Measurements from ENCODE around the gene MECP2.

MECP2 gene

DNA sequence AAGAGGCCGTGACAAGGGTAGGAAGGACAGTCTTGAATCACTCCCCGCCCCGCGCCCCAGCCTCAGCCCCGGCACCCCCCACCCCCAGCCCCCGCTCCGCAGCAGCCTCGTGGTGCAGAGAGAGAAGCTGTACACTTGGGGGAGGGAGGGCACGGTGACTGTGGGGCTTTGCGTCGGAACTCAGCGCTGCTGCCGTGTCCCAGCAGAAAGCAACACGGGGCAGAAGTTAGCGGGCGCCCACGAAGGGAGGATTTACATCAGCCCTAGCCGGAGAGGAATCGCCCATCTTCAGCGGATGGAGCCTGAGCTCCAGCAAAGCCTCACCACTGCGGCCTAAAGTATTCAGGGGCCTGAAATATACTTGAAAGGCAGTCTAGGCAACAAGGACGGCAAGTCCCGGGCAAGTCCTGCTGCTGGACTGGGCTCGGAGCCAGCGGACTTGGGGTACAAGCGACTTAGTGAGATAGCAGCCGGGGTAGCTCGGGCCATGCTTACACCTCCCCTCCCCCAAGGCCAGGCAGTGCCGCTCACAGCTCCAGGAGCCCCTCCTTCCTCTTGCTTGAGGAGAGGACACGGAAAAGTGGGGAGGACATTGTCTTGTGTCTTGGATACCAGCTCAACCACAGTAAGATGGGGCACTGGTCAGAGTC is 28.0 kb upstream of the MECP2 start:
- no peak overlapping the region for H3K27ac ChIP-seq (replicated peaks)
- H3K27me3 ChIP-seq (ENCODE audit: insufficient read depth, poor library complexity, severe bottlenecking), result no peaks in the 10 kb centered on the region
- TF ChIP-seq GABPA (IDR thresholded peaks at IDR 0.05; ENCODE audit: low read depth) (no peak), SPI1 (IDR thresholded peaks at IDR 0.05; ENCODE audit: borderline replicate concordance, low read depth) (no peak), POLR2AphosphoS5 (IDR thresholded peaks at IDR 0.05; ENCODE audit: low read depth) (no peak)
- TF ChIP-seq, protein P1, sequence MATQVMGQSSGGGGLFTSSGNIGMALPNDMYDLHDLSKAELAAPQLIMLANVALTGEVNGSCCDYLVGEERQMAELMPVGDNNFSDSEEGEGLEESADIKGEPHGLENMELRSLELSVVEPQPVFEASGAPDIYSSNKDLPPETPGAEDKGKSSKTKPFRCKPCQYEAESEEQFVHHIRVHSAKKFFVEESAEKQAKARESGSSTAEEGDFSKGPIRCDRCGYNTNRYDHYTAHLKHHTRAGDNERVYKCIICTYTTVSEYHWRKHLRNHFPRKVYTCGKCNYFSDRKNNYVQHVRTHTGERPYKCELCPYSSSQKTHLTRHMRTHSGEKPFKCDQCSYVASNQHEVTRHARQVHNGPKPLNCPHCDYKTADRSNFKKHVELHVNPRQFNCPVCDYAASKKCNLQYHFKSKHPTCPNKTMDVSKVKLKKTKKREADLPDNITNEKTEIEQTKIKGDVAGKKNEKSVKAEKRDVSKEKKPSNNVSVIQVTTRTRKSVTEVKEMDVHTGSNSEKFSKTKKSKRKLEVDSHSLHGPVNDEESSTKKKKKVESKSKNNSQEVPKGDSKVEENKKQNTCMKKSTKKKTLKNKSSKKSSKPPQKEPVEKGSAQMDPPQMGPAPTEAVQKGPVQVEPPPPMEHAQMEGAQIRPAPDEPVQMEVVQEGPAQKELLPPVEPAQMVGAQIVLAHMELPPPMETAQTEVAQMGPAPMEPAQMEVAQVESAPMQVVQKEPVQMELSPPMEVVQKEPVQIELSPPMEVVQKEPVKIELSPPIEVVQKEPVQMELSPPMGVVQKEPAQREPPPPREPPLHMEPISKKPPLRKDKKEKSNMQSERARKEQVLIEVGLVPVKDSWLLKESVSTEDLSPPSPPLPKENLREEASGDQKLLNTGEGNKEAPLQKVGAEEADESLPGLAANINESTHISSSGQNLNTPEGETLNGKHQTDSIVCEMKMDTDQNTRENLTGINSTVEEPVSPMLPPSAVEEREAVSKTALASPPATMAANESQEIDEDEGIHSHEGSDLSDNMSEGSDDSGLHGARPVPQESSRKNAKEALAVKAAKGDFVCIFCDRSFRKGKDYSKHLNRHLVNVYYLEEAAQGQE (IDR thresholded peaks at IDR 0.05; ENCODE audit: insufficient replicate concordance, low read depth), result no peak
- TF ChIP-seq, protein P2, sequence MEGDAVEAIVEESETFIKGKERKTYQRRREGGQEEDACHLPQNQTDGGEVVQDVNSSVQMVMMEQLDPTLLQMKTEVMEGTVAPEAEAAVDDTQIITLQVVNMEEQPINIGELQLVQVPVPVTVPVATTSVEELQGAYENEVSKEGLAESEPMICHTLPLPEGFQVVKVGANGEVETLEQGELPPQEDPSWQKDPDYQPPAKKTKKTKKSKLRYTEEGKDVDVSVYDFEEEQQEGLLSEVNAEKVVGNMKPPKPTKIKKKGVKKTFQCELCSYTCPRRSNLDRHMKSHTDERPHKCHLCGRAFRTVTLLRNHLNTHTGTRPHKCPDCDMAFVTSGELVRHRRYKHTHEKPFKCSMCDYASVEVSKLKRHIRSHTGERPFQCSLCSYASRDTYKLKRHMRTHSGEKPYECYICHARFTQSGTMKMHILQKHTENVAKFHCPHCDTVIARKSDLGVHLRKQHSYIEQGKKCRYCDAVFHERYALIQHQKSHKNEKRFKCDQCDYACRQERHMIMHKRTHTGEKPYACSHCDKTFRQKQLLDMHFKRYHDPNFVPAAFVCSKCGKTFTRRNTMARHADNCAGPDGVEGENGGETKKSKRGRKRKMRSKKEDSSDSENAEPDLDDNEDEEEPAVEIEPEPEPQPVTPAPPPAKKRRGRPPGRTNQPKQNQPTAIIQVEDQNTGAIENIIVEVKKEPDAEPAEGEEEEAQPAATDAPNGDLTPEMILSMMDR (IDR thresholded peaks at IDR 0.05; ENCODE audit: insufficient read depth, low read length), result no peak
- H3K4me3 ChIP-seq (replicated peaks; ENCODE audit: insufficient read depth, low read length), result no peak overlapping the region
- no peak for DNase-seq (ENCODE audit: low read depth in 1 of 2, low spot score in 1 of 2)

DNA sequence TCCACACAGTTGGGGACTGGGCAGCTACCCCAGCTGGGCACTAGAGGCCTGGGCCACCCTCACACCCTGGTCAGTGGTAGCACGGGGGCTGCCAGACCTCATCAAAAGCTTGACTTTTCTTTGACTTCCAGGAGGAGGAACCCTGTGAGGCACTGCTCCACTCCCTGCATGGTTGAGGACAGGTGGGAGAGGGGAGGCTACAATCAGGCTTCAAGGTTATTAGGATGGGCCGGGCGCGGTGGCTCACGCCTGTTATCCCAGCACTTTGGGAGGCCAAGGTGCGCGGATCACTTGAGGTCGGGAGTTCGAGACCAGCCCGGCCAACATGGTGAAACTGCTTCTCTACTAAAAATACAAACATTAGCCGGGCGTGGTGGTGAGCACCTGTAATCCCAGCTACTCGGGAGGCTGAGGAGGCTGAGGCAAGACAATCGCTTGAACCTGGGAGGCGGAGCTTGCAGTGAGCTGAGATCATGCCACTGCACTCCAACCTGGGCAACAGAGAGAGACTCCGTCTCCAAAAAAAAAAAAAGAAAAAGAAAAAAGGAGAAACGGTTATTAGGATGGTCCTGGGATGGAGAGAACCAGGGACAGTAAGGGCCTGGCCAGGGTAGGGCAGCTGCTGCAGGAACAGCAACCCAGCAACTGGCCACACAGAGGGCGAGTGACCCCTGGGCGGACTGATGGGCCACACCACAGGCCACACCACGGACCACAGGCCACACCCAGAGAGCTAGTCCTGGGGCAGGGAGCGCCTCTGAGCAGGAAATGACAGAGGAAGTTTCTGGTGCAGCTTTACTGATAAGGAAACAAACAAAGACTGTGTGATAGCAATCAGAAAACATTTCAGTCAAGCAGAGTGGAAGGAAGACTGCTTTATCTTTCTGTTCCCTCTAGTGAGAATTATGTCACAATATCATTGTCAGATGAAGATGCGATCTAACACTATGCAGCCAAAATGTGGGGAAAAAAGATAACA is 26.0 kb upstream of the MECP2 start:
- no peak overlapping the region for H3K4me3 ChIP-seq (replicated peaks; ENCODE audit: insufficient read depth, low read length)
- no peak for TF ChIP-seq SPI1 (IDR thresholded peaks at IDR 0.05; ENCODE audit: borderline replicate concordance, low read depth)
- TF ChIP-seq POLR2AphosphoS5 (IDR thresholded peaks at IDR 0.05; ENCODE audit: low read depth), result no peak
- TF ChIP-seq, protein P1 (IDR thresholded peaks at IDR 0.05; ENCODE audit: insufficient replicate concordance, low read depth), result no peak
- TF ChIP-seq GABPA (IDR thresholded peaks at IDR 0.05; ENCODE audit: low read depth), result no peak
- TF ChIP-seq, protein P2 (IDR thresholded peaks at IDR 0.05; ENCODE audit: insufficient read depth, low read length), result no peak
- H3K27me3 ChIP-seq (ENCODE audit: insufficient read depth, poor library complexity, severe bottlenecking), result no peaks in the 10 kb centered on the region
- no peak overlapping the region for H3K27ac ChIP-seq (replicated peaks)
- peak; percentile 22 to 67 for DNase-seq (ENCODE audit: low read depth in 1 of 2, low spot score in 1 of 2)

DNA sequence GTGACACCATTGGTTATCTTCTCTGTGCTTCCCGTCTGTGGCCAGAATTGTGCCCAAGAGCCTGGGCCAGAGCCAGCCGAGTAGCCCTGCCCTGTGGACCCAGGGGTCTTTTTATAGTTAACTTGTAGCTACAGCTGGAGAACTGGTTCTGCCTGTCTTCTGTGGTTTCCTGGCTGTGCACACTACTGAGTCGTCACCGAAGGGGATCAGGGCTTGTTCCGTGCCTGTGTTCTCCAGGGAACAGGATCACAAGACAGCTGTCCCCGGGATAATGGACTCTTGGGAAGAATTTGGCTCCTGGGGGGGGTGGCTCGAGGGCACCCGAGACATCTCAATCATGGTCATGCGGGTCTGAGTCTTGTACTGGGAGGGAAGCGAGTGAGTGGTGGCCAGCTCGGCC is 24.4 kb upstream of the MECP2 start:
- no peak for TF ChIP-seq SPI1 (IDR thresholded peaks at IDR 0.05; ENCODE audit: borderline replicate concordance, low read depth)
- no peak for TF ChIP-seq POLR2AphosphoS5 (IDR thresholded peaks at IDR 0.05; ENCODE audit: low read depth)
- no peak for TF ChIP-seq GABPA (IDR thresholded peaks at IDR 0.05; ENCODE audit: low read depth)
- TF ChIP-seq, protein P2 (IDR thresholded peaks at IDR 0.05; ENCODE audit: insufficient read depth, low read length), result no peak
- TF ChIP-seq, protein P1 (IDR thresholded peaks at IDR 0.05; ENCODE audit: insufficient replicate concordance, low read depth), result no peak
- H3K4me3 ChIP-seq (replicated peaks; ENCODE audit: insufficient read depth, low read length), result no peak overlapping the region
- no peak for DNase-seq (ENCODE audit: low read depth in 1 of 2, low spot score in 1 of 2)
- no peak overlapping the region for H3K27ac ChIP-seq (replicated peaks)
- no peaks in the 10 kb centered on the region for H3K27me3 ChIP-seq (ENCODE audit: insufficient read depth, poor library complexity, severe bottlenecking)
